ENCODE results near the gene RSKR. TPM values are rescaled to one million over a fixed set of nuclear protein-coding genes. Genes with fewer than 3 reads are reported as not detected.
"Not testable (repeated sequence)": the region's sequence is repeated elsewhere in the genome, so short reads cannot be mapped to it uniquely, and the experiment has no call there.

RSKR gene, protein sequence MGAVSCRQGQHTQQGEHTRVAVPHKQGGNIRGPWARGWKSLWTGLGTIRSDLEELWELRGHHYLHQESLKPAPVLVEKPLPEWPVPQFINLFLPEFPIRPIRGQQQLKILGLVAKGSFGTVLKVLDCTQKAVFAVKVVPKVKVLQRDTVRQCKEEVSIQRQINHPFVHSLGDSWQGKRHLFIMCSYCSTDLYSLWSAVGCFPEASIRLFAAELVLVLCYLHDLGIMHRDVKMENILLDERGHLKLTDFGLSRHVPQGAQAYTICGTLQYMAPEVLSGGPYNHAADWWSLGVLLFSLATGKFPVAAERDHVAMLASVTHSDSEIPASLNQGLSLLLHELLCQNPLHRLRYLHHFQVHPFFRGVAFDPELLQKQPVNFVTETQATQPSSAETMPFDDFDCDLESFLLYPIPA
- 16.5 TPM for total RNA-seq

DNA sequence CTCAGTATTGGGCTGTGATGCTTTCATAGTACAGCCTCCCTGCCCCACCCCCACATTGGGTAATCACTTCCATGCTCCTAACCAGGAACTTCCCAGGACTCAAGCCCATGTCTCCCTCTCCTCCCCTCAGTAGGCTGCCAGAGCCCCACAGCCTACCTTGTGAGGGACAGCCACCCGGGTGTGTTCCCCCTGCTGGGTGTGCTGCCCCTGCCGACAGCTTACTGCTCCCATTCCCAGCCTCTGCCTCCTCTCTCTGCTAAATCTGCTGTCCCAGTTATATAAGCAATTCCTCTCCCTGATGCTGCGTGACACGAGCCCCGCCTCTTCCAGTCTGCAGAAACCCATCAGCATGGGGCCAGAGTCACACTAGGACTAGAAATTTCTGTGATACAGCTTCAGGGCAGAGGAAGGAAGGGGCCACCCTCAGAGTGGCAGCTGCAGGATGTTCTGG lies at the start of gene RSKR:
Gene RSKR (minus strand): TSS at position 255 of the 451 bp plus-strand sequence. CDS start 24 bp downstream, at position 231.
- DNase-seq, result peak; percentile 70

DNA sequence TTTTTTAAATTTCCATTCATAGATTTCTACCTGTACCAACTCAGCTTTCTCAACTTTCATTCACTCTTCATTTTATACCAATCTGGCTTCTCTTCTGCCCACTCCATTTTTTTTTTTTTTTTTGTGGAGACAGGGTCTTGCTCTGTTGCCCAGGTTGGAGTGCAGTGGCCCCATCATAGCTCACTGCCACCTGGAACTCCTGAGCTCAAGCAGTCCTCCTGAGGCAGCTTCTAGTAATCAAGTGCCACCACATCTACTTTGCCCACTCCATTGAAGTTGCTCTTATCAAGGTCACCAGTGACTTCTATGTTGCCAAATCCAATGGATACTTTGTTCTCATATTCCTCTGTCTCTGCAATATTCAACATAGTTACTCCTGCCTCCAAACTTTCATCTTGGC lies 49.7 kb upstream of the RSKR start:
- no peak for DNase-seq

DNA sequence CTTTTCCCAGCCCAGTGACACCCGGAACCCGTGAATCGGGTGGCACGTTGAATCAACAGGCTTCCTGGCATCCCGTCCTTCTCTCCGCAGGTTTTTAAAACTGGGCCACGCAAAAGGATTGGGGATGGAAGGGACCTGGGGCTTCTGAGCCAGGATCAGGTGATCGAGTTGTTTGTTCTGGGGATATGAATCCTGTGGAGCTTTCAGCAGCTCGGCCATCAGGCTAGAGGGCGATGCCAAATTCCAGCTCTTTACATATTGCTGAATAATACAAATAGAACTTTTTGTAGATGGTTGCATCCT lies 48.5 kb upstream of the RSKR start:
- DNase-seq, result no peak

DNA sequence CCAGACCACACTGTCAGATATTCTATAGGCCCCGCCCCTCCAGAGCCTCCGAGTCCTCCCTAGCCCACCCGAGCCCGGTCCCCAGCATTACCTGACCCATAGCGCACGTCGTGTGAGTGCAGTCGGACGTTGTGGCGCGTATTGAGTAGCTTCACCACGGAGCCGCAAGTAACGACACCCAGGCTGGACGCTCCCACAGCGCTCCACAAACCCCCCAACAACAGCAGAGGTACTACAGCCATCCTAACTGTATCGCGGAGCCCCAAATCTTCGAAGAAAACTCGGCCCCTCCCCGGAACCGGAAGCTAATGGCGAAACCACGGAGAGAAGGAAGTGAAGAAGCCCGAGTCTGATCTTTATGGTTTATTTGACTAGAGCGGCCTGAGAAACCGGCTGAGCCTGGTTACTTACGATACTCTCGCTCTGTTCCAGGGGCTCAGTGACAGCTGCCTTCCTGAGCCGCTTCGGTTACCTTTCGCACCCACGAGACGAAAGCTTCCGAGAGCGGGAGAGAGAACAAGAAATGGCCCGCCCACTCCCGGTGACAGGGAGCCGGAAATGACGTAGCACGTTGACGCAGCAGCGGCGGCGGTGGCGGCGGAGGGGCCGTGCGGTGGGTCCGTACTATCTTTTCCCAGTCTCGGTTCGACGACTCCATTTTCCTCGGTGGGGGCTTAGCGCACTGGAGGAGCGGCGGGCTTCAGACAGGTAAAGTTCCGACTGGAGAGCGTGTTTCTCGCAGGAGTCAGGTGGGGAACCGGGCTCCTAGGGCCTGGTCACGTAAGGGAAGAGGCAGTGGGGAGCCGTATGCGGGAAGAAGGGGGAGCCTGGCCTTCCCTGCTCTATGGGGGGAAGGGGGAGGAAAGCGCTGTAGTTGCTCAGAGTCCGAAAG lies 47.9 kb upstream of the RSKR start, which contains the start of the genes SDF2 and SUPT6H:
Gene SDF2 (minus strand): TSS at position 272 of the 892 bp plus-strand sequence. CDS start 30 bp downstream, at position 242.
Gene SUPT6H (plus strand): TSS at position 571 of the 892 bp plus-strand sequence. CDS start 11,197 bp downstream, outside the sequence.
- peak; percentile 85 for DNase-seq

DNA sequence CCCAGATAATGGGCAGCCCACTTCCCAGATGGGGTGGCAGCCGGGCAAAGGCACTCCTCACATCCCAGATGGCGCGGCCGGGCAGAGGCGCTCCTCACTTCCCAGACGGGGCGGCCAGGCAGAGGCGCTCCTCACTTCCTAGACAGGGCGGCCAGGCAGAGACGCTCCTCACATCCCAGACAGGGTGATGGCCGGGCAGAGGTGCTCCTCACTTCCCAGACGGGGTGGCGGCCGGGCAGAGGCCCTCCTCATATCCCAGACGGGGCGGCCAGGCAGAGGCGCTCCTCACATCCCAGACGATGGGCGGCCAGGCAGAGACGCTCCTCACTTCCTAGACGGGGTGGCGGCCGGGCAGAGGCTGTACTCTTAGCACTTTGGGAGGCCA lies 45.5 kb upstream of the RSKR start:
- DNase-seq, result not testable (repeated sequence)

DNA sequence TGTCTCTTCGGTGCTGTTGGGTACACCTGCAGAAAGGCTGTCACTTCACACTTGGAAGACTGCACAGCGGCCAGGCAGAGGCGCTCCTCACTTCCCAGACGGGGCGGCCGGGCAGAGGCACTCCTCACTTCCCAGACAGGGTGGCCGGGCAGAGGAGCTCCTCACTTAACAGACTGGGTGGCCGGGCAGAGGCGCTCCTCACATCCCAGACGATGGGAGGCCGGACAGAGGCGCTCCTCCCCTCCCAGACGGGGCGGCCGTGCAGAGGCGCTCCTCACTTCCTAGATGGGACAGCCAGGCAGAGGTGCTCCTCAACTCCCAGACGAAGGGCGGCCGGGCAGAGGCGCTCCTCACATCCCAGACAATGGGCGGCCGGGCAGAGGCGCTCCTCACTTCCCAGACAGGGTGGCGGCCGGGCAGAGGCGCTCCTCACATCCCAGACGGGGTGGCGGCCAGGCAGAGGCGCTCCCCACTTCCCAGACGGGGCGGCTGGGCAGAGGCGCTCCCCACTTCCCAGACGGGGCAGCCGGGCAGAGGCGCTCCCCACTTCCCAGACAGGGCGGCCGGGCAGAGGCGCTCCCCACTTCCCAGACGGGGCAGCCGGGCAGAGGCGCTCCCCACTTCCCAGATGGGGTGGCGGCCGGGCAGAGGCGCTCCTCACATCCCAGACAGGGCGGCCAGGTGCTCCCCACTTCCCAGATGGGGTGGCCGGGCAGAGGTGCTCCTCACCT lies 44.9 kb upstream of the RSKR start:
- DNase-seq, result not testable (repeated sequence)

DNA sequence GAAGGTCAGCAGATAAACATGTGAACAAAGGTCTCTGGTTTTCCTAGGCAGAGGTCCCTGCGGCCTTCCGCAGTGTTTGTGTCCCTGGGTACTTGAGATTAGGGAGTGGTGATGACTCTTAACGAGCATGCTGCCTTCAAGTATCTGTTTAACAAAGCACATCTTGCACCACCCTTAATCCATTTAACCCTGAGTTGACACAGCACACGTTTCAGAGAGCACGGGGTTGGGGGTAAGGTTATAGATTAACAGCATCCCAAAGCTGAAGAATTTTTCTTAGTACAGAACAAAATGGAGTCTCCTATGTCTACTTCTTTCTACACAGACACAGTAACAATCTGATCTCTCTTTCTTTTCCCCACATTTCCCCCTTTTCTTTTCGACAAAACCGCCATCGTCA lies 44.4 kb upstream of the RSKR start:
- not testable (repeated sequence) for DNase-seq

DNA sequence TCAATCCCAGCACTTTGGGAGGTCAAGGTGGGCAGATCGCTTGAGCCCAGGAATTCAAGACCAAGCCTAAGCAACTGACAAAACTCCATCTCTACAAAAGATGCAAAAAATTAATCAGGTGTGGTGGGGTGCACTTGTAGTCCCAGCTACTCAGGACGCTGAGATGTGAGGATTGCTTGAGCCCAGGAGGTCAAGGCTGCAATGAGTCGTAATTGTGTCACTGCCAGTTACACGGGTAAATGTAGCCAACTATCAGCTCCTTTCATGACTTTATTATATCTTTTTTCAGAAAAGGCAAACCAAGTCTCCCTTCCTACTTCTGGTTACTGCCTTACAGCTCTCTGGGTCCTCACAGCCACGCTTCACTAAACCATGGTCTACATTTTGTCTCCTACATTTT lies 43.8 kb upstream of the RSKR start:
- no peak for DNase-seq

DNA sequence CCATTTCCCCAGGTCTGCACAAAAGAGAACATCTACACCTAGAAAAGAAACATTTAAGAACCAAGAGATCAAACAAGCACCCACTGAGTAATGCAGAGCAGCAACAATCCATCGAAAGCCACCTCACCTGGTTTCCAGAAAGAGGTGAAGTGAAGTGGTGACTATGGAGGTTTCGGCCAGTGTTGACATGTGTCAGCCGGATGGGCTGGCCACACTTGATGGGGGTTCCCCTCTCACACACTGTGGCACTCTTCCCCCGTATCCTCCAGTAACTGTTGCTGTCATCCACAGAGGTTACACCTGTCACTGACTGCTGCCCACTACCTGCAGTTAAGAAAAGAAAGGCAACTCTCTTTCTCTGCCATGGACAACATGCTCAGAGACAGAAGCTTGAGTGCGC lies 41.2 kb upstream of the RSKR start:
- DNase-seq, result no peak

DNA sequence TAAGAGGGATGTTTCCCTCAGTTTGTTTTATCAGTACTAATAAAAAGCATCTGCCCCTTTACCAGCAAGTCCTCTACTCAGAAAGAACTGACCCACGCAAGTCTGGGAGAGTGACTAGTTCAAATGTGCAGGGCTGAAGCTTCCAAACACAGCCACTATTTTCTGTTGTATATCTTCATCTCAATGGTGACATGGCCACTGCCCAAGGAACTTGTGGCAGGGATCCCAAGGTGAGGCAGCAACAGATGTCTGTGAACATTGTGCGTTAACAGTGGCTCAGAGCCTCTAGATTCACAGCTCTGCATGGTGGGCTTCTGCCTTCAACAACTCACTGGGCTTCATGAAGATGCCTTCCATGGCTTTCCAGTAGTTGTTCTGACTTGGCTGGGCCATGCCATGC lies 34.7 kb upstream of the RSKR start:
- DNase-seq, result no peak

DNA sequence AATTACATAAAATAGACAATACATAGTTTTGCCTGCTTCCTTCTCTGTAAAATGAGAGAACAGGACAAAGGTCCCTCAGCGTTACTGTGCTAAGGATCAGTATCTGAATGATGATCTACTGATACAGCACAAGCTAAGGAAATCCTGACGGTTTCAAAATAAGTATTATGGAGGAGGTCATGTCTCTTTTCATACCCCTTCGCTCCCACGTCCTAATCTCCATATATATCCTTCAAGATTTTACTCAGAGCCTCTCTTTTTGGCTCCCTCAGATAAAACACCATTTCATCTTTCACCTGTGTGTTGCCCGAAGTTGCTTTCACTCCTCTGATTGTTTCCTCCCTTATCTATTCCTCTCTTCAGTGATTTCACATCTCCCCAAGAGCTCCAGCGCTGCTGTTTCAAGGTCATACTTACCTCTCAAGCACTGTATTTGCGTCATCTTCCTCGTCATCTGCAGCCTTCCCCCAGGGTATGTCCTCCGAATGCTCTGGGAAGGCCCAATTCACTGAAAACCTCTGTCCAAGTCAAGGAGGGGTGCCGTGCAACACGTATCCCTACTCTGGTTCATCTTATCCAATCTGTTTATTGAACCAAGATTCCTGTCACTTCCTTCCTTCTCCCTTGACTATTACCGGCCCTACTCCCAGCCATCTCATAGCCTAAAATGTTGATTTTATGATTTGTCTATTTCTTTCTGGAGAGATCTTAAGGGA lies 32.2 kb upstream of the RSKR start:
- DNase-seq, result no peak

DNA sequence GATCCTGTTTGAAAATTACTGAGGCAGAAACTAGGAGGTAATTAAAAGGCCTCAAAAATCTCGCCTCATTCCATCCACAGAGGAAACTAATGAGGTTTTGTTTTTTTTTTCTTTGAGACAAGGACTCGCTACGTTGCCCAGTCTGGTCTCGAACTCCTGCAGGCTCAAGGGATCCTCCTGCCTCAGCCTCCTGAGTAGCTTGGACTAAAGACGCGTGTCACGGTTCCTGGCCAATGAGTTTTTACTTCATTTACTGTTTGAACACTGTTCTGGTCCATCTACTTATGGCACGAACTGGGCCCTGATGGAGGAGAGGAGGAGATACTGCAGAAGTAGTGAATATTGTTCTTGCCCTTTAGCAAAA lies 31.6 kb upstream of the RSKR start:
- no peak for DNase-seq

DNA sequence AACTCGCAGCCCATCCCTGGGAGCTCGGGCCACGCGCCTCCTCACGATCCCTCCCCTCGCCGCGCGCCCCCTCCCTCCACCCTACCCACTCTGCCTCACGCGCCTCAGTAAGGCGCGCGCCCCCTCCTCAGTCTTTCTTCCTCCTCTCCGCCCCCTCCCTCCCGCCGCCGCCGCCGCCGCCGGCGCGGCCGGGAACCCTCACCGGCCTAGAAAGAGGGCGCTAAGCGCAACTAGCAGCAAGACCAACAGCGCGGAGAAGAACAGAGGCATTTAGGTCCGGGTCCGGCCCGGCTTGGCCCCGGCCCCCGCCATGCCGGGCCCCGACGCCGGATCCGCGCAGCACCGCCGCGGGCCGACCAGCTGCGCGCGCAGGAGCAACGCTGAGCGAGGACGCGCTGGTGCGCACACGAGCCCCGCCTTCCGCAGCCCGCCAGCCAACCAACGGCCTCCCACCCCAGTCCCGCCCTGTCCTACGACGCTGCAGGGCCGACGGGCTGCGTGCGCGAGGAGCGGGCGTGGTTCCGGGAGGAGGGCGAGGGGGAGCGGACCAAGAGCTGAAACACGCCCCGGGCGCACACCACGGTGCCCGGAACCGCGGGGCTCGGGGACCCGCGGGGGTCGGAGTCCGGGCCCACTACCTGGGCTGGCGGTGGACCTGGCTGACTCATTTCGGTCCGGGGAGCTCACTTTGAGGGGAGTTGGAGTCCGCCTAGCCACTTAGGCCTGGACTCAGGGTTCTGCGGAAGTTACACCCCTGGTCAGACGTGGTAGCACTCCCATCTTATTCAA lies 31.0 kb upstream of the RSKR start, which contains the start of gene BLTP2:
Gene BLTP2 (minus strand): TSS at position 372 of the 789 bp plus-strand sequence. CDS start 102 bp downstream, at position 270.
- DNase-seq, result peak; percentile 93

DNA sequence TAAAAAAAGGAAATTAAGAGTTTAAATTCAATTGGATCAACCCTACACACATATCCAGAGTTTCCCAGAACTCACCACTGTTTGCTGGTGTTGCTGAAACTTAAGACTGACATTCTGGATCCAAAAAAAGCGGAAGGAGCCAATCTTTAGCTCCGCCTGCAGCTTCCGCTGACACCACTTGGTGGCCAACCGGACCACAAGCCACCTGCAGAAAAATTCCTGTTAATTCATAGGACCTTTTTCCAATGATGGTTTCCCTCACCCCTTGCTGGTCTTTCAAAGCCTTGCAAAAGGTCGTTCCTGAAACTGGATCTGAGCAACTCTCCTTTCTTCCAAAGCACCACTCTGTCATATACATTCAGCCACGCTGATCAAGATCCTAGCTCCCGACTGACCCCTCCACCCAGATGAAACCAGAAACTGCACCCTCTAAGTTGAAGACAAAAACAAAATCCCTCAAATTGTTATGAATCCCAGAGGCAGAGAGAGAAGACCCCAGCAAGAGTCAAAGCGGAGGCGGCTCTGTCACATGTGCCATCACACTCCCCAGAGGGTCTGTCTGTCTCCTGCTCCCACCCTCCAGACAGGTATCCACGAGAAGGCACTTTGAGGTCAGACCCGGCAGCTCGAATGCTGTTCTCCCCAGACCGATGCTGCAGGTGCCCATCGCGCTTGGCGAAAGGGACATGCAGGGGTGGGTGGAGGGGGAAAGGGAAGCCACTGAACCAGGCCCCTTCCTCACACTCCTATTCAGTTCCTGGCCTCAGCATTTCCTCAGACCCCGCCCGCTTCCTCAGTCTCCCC lies 30.2 kb upstream of the RSKR start:
- DNase-seq, result no peak

DNA sequence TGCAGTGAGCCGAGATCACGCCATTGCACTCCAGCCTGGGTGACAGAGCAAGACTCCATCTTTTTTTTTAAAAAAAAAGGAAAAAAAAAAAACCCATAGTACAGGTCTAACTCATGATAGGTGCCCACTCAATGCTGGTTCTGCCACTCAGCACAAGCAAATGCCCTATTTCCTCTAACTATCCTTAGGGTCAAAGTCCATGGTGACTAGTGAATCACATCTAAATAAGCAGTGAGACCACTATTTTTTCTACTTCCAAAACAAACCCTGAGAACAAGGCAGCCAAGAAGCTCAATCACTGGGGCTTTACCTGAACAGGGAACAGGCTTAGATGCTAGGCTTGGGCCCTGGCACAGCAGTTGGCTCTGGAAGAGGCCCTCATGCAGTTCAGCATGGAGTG lies 27.6 kb upstream of the RSKR start:
- DNase-seq, result no peak

DNA sequence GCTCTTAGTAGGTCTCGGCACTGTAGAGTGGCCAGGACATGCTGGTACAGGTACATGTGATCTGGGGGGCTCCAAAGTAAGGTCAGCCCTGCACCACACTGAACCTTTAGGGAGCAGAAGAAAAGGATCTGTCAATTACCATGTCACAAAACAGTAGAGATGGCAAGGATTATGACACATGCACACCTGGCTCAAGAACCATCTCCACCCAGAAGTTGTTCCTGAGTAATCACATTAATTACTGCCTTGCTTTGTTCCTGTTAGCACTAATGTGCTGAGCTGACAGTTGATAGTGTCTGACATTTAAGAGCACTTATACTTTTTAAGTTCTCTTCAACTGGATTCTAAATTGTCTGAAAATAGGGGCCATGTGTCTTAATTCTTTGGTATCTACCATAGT lies 21.5 kb upstream of the RSKR start:
- no peak for DNase-seq

DNA sequence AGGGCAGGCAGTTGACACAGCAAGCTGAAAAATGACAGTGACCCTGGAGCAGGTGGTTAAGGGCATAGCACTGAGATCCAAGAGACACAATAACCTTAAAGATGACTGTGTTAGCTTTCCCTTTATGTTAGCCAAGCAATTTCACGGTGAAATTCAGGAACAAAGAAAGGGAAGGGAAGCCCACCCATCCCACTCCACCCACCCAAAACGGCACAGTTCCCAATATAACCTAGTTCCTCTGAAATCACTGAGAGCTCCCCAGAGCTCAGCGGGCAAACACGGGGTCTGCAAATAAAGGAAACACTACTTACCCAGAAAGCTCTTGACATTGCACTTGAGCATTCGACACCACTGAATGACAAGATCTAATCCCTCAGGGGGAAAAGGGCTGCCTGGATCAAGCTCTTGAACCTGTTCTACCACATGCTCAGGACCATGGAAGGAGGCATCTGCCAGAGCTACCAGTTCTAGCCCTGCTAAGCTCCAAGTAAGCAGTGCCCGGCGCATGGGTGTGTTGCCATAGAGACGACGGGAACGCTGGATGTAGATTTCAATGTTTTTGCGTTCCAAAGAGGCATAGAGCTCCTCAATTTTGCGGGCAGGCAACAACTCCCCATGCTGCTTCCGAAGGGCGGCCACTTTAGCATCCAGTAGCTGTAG lies 20.4 kb upstream of the RSKR start:
- DNase-seq, result no peak

DNA sequence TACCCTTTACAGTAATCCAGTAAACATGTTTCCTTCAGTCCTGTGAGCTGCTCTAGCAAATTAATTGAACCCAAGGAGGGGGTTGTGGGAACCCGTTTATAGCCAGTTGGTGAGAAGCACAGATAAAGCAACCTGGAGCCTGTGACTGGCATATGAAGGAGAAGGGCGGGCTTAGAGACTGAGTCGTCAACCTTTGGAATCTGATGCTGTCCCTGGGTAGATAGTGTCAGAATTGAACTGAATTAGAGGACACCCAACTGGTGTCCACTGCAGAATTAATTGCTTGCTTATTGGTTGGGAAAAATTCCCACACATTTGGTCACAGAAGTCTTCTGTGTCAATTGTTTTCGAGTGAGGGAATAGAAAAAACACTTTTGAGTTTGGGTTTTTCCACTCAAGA lies 12.8 kb upstream of the RSKR start:
- no peak for DNase-seq

DNA sequence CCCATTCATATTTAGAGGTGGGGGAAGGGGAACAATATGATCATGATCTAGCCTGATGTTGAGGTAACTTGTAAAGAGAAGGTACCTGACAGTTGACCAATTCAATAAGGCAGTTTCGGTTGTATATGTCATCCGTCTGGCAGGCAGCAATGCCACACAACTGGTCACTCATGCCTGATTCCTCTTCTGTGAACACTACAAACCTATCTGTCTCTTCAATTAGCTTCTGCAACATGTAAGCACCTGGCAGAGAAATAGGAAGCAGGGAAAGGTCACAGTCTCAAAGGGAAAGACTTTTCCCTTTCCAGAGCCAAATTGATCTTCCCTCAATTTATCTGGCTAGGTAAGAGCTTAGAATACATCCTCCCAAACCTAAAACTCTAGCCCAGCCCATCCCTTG lies 10.2 kb upstream of the RSKR start:
- no peak for DNase-seq

DNA sequence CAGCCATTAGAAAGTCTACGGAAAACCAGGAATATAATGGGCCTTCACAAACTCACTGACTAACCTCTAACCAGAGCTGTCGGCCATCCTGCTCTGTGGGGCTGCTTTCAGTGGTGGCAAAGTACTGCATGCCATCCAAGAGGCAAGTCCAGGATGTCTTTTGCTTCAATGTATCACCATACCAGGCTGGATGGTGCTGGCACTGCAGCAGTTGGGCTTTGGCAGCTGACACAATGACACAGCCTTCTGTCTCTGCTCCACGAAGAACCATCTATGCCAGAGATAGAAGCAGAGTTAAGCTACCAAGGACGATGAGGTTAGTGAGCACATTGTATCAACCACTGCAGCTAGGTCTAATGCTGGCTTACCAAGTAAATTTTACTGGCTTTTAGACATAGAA lies 9.7 kb upstream of the RSKR start:
- no peak for DNase-seq
